ENCODE measurements around the gene CEP112.

Gene CEP112

DNA sequence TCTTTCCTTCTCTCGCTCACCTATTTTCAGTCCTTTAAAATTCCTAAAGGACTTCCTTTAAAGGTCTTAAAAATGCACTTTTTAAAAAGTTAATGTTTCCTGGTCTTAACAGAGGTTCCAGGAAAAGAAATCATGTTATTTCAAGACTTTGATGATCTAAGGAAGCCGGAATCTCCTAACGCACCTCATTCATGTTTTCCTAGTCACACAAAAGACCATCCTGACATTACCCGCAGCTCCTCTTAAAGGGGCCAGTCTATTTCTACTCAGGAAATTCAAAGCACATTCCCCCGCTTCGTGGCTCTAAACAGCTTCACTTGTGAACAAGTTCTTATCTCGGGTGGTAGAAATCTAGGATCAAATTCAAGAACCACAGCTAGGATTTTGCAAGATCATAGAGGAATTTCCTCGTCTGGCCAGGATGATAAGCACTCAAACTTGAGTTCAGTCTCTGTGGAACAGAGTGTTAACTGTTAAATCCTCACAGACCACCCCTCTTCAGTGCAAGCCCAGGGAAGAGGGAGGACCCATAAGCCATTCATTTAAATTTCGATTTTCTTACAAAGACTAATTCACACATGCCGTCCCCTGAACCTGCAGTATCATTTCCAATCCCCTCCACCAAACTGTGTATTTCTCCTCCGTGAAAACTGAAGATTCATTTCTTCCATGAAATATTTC is 493.4 kb downstream of the CEP112 start:
- Histone ChIP-seq H3K79me2 (ENCODE audit: control insufficient read depth, insufficient read depth, low read length, poor library complexity) (no peaks in the 10 kb centered on the region), H3K4me2 (ENCODE audit: low read length) (peak overlapping the region; percentile 25), H3K4ac (ENCODE audit: low read depth, low read length) (no peak overlapping the region), H3K9ac (ENCODE audit: low read length) (no peak overlapping the region), H2BK120ac (ENCODE audit: insufficient read depth, low read length, poor library complexity) (no peak overlapping the region), H3K27me3 (ENCODE audit: insufficient read depth, low read length) (no peaks in the 10 kb centered on the region), H3K4me1 (ENCODE audit: control insufficient read depth in 1 of 2, insufficient read depth in 2 of 2, low read length in 2 of 2) (peaks cover 0 to 3% of the 10 kb centered on the region in 2 experiments), H3K36me3 (ENCODE audit: control insufficient read depth in 1 of 2, insufficient read depth in 2 of 2, low read length in 2 of 2) (no peaks in the 10 kb centered on the region), H3K79me1 (ENCODE audit: low read length) (no peaks in the 10 kb centered on the region), H2AK5ac (ENCODE audit: low read length) (no peak overlapping the region), H3K23ac (ENCODE audit: low read length) (no peak overlapping the region), H3K14ac (ENCODE audit: low read length) (no peak overlapping the region), H3K9me3 (ENCODE audit: insufficient read depth, low read depth, low read length) (no peaks in the 10 kb centered on the region), H4K12ac (ENCODE audit: low read depth, low read length) (no peak overlapping the region), H3K4me3 (ENCODE audit: low read depth, low read length) (no peak overlapping the region), H2AFZ (ENCODE audit: insufficient read depth, low read length, poor library complexity) (no peak overlapping the region), H2BK12ac (ENCODE audit: low read length) (no peak overlapping the region), H4K91ac (ENCODE audit: low read depth, low read length) (no peak overlapping the region), H2BK5ac (ENCODE audit: low read depth, low read length, poor library complexity) (no peak overlapping the region), H3K27ac (ENCODE audit: low read depth, low read length) (no peak overlapping the region), H4K8ac (ENCODE audit: low read depth, low read length) (no peak overlapping the region), H3K18ac (ENCODE audit: low read length) (no peak overlapping the region)
- no CpG with 5 or more reads among the region's 11 CpGs for WGBS (ENCODE audit: extremely low coverage, insufficient coverage, insufficient read length)
- peak; percentile 5 to 28 for DNase-seq

DNA sequence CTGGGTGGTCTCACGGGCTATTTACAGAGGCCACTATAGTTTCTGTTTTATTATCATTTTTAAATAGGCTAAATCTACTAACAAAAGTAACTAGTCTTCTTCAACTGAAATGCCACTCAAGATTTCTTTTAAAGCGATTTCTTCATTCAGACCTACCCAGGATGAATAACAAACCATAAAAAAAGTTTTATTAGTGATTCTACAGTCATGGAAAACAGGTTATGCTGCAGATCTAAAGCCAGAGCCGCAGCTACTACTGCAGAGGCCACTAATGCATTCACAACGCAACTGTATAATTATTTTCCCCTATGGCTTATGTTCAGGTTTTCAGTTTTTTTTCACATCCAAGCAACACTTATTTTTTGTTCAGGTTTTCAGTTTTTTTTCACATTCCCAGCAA is 494.3 kb downstream of the CEP112 start:
- Histone ChIP-seq H3K36me3 (ENCODE audit: control insufficient read depth in 1 of 2, insufficient read depth in 2 of 2, low read length in 2 of 2) (no peaks in the 10 kb centered on the region), H2BK5ac (ENCODE audit: low read depth, low read length, poor library complexity) (no peak overlapping the region), H3K4me2 (ENCODE audit: low read length) (no peak overlapping the region), H3K14ac (ENCODE audit: low read length) (no peak overlapping the region), H3K9me3 (ENCODE audit: insufficient read depth, low read depth, low read length) (no peaks in the 10 kb centered on the region), H4K12ac (ENCODE audit: low read depth, low read length) (no peak overlapping the region), H3K23ac (ENCODE audit: low read length) (no peak overlapping the region), H2AFZ (ENCODE audit: insufficient read depth, low read length, poor library complexity) (no peak overlapping the region), H3K9ac (ENCODE audit: low read length) (no peak overlapping the region), H3K18ac (ENCODE audit: low read length) (no peak overlapping the region), H3K79me1 (ENCODE audit: low read length) (no peaks in the 10 kb centered on the region), H4K91ac (ENCODE audit: low read depth, low read length) (no peak overlapping the region), H3K4me1 (ENCODE audit: control insufficient read depth in 1 of 2, insufficient read depth in 2 of 2, low read length in 2 of 2) (peaks cover 0 to 3% of the 10 kb centered on the region in 2 experiments), H3K27ac (ENCODE audit: low read depth, low read length) (no peak overlapping the region), H2BK12ac (ENCODE audit: low read length) (no peak overlapping the region), H4K8ac (ENCODE audit: low read depth, low read length) (no peak overlapping the region), H2BK120ac (ENCODE audit: insufficient read depth, low read length, poor library complexity) (no peak overlapping the region), H3K4ac (ENCODE audit: low read depth, low read length) (no peak overlapping the region), H3K4me3 (ENCODE audit: low read depth, low read length) (no peak overlapping the region), H3K27me3 (ENCODE audit: insufficient read depth, low read length) (no peaks in the 10 kb centered on the region), H2AK5ac (ENCODE audit: low read length) (no peak overlapping the region), H3K79me2 (ENCODE audit: control insufficient read depth, insufficient read depth, low read length, poor library complexity) (no peaks in the 10 kb centered on the region)
- no CpG with 5 or more reads among the region's 4 CpGs for WGBS (ENCODE audit: extremely low coverage, insufficient coverage, insufficient read length)
- no peak for DNase-seq

DNA sequence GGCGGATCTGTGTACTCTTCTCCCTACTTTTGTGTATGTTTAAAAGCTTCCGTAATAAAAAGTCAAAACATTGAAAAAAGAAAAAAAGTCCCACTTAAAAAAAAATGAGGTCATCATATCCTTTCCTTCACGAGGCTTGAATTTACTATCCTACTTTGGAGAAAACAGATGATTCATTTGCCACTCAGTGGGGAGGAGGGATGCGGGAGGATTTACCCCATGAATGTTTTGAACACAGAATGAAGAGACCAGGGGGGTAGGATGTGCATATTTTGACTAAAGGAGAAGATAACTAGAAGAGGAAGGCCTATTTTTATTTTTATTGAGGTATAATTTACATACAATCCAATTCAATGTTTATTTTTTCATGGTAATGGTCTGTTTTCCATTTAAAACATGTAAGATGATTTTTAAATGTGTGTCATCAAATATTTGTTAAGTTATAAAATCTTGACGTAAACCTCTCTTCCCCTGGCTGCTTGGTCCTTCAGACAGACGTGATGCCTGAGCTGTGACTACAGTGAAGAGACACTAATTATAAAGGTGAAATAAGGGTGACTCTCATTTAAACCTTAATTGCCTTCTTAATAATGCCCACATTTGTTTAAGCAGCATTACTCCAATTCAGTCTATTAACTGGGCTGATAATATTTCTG is 495.1 kb downstream of the CEP112 start:
- no peaks in the 10 kb centered on the region for H3K27me3 ChIP-seq (ENCODE audit: insufficient read depth, low read length)
- H3K36me3 ChIP-seq (ENCODE audit: control insufficient read depth in 1 of 2, insufficient read depth in 2 of 2, low read length in 2 of 2), result no peaks in the 10 kb centered on the region
- H4K12ac ChIP-seq (ENCODE audit: low read depth, low read length), result no peak overlapping the region
- H4K8ac ChIP-seq (ENCODE audit: low read depth, low read length), result no peak overlapping the region
- no peaks in the 10 kb centered on the region for H3K79me1 ChIP-seq (ENCODE audit: low read length)
- H4K91ac ChIP-seq (ENCODE audit: low read depth, low read length), result no peak overlapping the region
- no peak overlapping the region for H2BK12ac ChIP-seq (ENCODE audit: low read length)
- no peaks in the 10 kb centered on the region for H3K9me3 ChIP-seq (ENCODE audit: insufficient read depth, low read depth, low read length)
- H3K18ac ChIP-seq (ENCODE audit: low read length), result no peak overlapping the region
- H3K4me3 ChIP-seq (ENCODE audit: low read depth, low read length), result no peak overlapping the region
- H2BK5ac ChIP-seq (ENCODE audit: low read depth, low read length, poor library complexity), result no peak overlapping the region
- no CpG with 5 or more reads among the region's 6 CpGs for WGBS (ENCODE audit: extremely low coverage, insufficient coverage, insufficient read length)
- no peak overlapping the region for H3K4me2 ChIP-seq (ENCODE audit: low read length)
- no peak overlapping the region for H2BK120ac ChIP-seq (ENCODE audit: insufficient read depth, low read length, poor library complexity)
- H3K4ac ChIP-seq (ENCODE audit: low read depth, low read length), result no peak overlapping the region
- H3K23ac ChIP-seq (ENCODE audit: low read length), result no peak overlapping the region
- H3K14ac ChIP-seq (ENCODE audit: low read length), result no peak overlapping the region
- no peaks in the 10 kb centered on the region for H3K79me2 ChIP-seq (ENCODE audit: control insufficient read depth, insufficient read depth, low read length, poor library complexity)
- no peak for DNase-seq
- no peak overlapping the region for H3K9ac ChIP-seq (ENCODE audit: low read length)
- H2AK5ac ChIP-seq (ENCODE audit: low read length), result no peak overlapping the region
- H3K27ac ChIP-seq (ENCODE audit: low read depth, low read length), result no peak overlapping the region
- H2AFZ ChIP-seq (ENCODE audit: insufficient read depth, low read length, poor library complexity), result no peak overlapping the region
- peaks cover 0 to 3% of the 10 kb centered on the region in 2 experiments for H3K4me1 ChIP-seq (ENCODE audit: control insufficient read depth in 1 of 2, insufficient read depth in 2 of 2, low read length in 2 of 2)

DNA sequence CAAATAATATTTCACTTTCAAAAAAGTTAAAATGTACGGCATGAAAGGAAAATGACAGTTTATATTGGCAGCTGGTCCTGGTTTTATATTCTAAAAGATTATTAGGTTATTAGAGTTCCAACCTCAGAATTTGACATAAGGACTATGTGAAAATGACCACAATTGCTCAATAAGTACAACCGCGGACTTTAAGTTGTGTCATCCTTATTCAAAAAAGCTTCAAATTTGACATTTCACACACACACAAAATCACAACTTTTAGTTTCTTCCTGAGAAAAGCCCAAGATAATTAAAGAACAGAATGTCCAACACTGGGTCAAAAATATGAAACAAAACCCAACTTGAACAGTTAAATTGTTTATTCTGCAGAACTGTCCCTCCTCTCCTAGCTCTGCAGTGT is 497.3 kb downstream of the CEP112 start:
- Histone ChIP-seq H2BK12ac (ENCODE audit: low read length) (no peak overlapping the region), H2AK5ac (ENCODE audit: low read length) (no peak overlapping the region), H3K4me2 (ENCODE audit: low read length) (no peak overlapping the region), H4K12ac (ENCODE audit: low read depth, low read length) (no peak overlapping the region), H3K36me3 (ENCODE audit: control insufficient read depth in 1 of 2, insufficient read depth in 2 of 2, low read length in 2 of 2) (no peaks in the 10 kb centered on the region), H4K8ac (ENCODE audit: low read depth, low read length) (no peak overlapping the region), H3K23ac (ENCODE audit: low read length) (no peak overlapping the region), H3K79me2 (ENCODE audit: control insufficient read depth, insufficient read depth, low read length, poor library complexity) (no peaks in the 10 kb centered on the region), H3K27ac (ENCODE audit: low read depth, low read length) (no peak overlapping the region), H2BK5ac (ENCODE audit: low read depth, low read length, poor library complexity) (no peak overlapping the region), H4K91ac (ENCODE audit: low read depth, low read length) (no peak overlapping the region), H3K4me1 (ENCODE audit: control insufficient read depth in 1 of 2, insufficient read depth in 2 of 2, low read length in 2 of 2) (peaks cover 0 to 4% of the 10 kb centered on the region in 2 experiments), H3K18ac (ENCODE audit: low read length) (no peak overlapping the region), H3K14ac (ENCODE audit: low read length) (no peak overlapping the region), H3K9ac (ENCODE audit: low read length) (no peak overlapping the region), H2BK120ac (ENCODE audit: insufficient read depth, low read length, poor library complexity) (no peak overlapping the region), H3K27me3 (ENCODE audit: insufficient read depth, low read length) (no peaks in the 10 kb centered on the region), H3K79me1 (ENCODE audit: low read length) (no peaks in the 10 kb centered on the region), H3K9me3 (ENCODE audit: insufficient read depth, low read depth, low read length) (no peaks in the 10 kb centered on the region), H3K4ac (ENCODE audit: low read depth, low read length) (no peak overlapping the region), H2AFZ (ENCODE audit: insufficient read depth, low read length, poor library complexity) (no peak overlapping the region), H3K4me3 (ENCODE audit: low read depth, low read length) (no peak overlapping the region)
- DNase-seq, result no peak
- no CpG with 5 or more reads among the region's 3 CpGs for WGBS (ENCODE audit: extremely low coverage, insufficient coverage, insufficient read length)
